ENCODE results near the gene C10orf71.

Gene C10orf71

GRCh38 chr10:49298983-49299815 lies at the start of gene C10orf71:
Gene C10orf71 (plus strand): TSS chr10:49299170. CDS start chr10:49322546, 23,376 bp downstream.
- peak within 1 kb of the TSS in 1 of 21 experiments; percentile 30 for H3K27ac ChIP-seq

GRCh38 chr10:49252313-49253034 lies 46.5 kb upstream of the C10orf71 start:
- no peak overlapping the region for H3K27ac ChIP-seq
- H3K4me3 ChIP-seq = no peak overlapping the region

More at GRCh38 chr10:49298983-49299815, at the start of gene C10orf71:
- no peak within 1 kb of the TSS for H3K4me3 ChIP-seq

GRCh38 chr10:49253340-49253906 lies 45.5 kb upstream of the C10orf71 start:
- no peak overlapping the region for H3K27ac ChIP-seq
- no peak overlapping the region for H3K4me3 ChIP-seq

- no peak overlapping the region for H3K4me3 ChIP-seq
- no peak overlapping the region for H3K27ac ChIP-seq
These were observed 44.8 kb upstream of the C10orf71 start for GRCh38 chr10:49254150-49254549.

GRCh38 chr10:49254556-49255318 lies 44.2 kb upstream of the C10orf71 start:
- H3K4me3 ChIP-seq = no peak overlapping the region
- no peak overlapping the region for H3K27ac ChIP-seq

- no peak overlapping the region for H3K4me3 ChIP-seq
- no peak overlapping the region for H3K27ac ChIP-seq
These were observed 43.1 kb upstream of the C10orf71 start for GRCh38 chr10:49255883-49256282.

GRCh38 chr10:49257154-49257553 lies 41.8 kb upstream of the C10orf71 start:
- H3K27ac ChIP-seq = no peak overlapping the region
- no peak overlapping the region for H3K4me3 ChIP-seq

GRCh38 chr10:49257626-49258349 lies 41.2 kb upstream of the C10orf71 start:
- no peak overlapping the region for H3K4me3 ChIP-seq

GRCh38 chr10:49258350-49258683 lies 40.7 kb upstream of the C10orf71 start:
- no peak overlapping the region for H3K4me3 ChIP-seq
- H3K27ac ChIP-seq = no peak overlapping the region

More at GRCh38 chr10:49257626-49258349, 41.2 kb upstream of the C10orf71 start:
- no peak overlapping the region for H3K27ac ChIP-seq

- Histone ChIP-seq H3K27ac (no peak overlapping the region), H3K4me3 (no peak overlapping the region)
These were observed 38.2 kb upstream of the C10orf71 start for GRCh38 chr10:49260644-49261296.

- H3K27ac ChIP-seq = no peak overlapping the region
- H3K4me3 ChIP-seq = no peak overlapping the region
These were observed 35.4 kb upstream of the C10orf71 start for GRCh38 chr10:49263591-49263990.

- no peak overlapping the region for H3K27ac ChIP-seq
- H3K4me3 ChIP-seq = no peak overlapping the region
These were observed 34.7 kb upstream of the C10orf71 start for GRCh38 chr10:49264177-49264677.

- H3K27ac ChIP-seq = no peak overlapping the region
- H3K4me3 ChIP-seq = no peak overlapping the region
These were observed 33.1 kb upstream of the C10orf71 start for GRCh38 chr10:49265885-49266284.

GRCh38 chr10:49268185-49268584 lies 30.8 kb upstream of the C10orf71 start:
- Histone ChIP-seq H3K4me3 (no peak overlapping the region), H3K27ac (no peak overlapping the region)

GRCh38 chr10:49269523-49269922 lies 29.4 kb upstream of the C10orf71 start:
- no peak overlapping the region for H3K27ac ChIP-seq
- H3K4me3 ChIP-seq = no peak overlapping the region

- no peak overlapping the region for H3K27ac ChIP-seq
- no peak overlapping the region for H3K4me3 ChIP-seq
These were observed 28.4 kb upstream of the C10orf71 start for GRCh38 chr10:49270565-49270964.

- H3K4me3 ChIP-seq = no peak overlapping the region
- H3K27ac ChIP-seq = no peak overlapping the region
These were observed 27.6 kb upstream of the C10orf71 start for GRCh38 chr10:49271346-49271745.

GRCh38 chr10:49272251-49273081 lies 26.5 kb upstream of the C10orf71 start:
- no peak overlapping the region for H3K4me3 ChIP-seq
- H3K27ac ChIP-seq = peak overlapping the region in 16 of 21 experiments; percentile 8 to 73 (median 46)

Measured in skin epidermis (tissue), 12 donors.